T-helper 1 cell (primary cell): ENCODE results near the gene MBP.
"Not testable (repeated sequence)": the region's sequence is repeated elsewhere in the genome, so short reads cannot be mapped to it uniquely, and the experiment has no call there.

Experiments
- DNase-seq, 5 donors: peaks; one replicate each; pipeline ENCODE4 v3.0.0-alpha.2; 2012 to 2020

Gene MBP

GRCh38 chr18:77021478-77021877, 111.1 kb downstream of the MBP start:
- not testable (repeated sequence) for DNase-seq

GRCh38 chr18:77021075-77021474, 111.5 kb downstream of the MBP start:
- no peak for DNase-seq

- DNase-seq, result no peak
Observed at GRCh38 chr18:77020561-77020960, 112.0 kb downstream of the MBP start.

GRCh38 chr18:77019641-77020040, 112.9 kb downstream of the MBP start:
- DNase-seq, result no peak

GRCh38 chr18:77018650-77019049, 113.9 kb downstream of the MBP start:
- not testable (repeated sequence) for DNase-seq

GRCh38 chr18:77017355-77017754, 115.2 kb downstream of the MBP start:
- no peak for DNase-seq

GRCh38 chr18:77016936-77017335, 115.6 kb downstream of the MBP start:
- no peak for DNase-seq

GRCh38 chr18:77015771-77016710, 116.5 kb downstream of the MBP start:
- no peak for DNase-seq

GRCh38 chr18:77015169-77015568, 117.4 kb downstream of the MBP start:
- no peak for DNase-seq

GRCh38 chr18:77014538-77014937, 118.0 kb downstream of the MBP start:
- DNase-seq, result no peak

- no peak for DNase-seq
Observed at GRCh38 chr18:77013811-77014521, 118.6 kb downstream of the MBP start.

- DNase-seq, result no peak
Observed at GRCh38 chr18:77012806-77013541, 119.6 kb downstream of the MBP start.

- DNase-seq, result no peak
Observed at GRCh38 chr18:77012120-77012519, 120.5 kb downstream of the MBP start.

- DNase-seq, result no peak
Observed at GRCh38 chr18:77009675-77010074, 122.9 kb downstream of the MBP start.

GRCh38 chr18:77008576-77009315, 123.8 kb downstream of the MBP start:
- no peak for DNase-seq

GRCh38 chr18:77008006-77008405, 124.6 kb downstream of the MBP start:
- no peak for DNase-seq

GRCh38 chr18:77007251-77007650, 125.3 kb downstream of the MBP start:
- DNase-seq, result no peak

GRCh38 chr18:77006305-77007175, 126.0 kb downstream of the MBP start:
- no peak for DNase-seq

- DNase-seq, result no peak
Observed at GRCh38 chr18:77005651-77006195, 126.9 kb downstream of the MBP start.

GRCh38 chr18:77004555-77005380, 127.8 kb downstream of the MBP start:
- DNase-seq, result peak in 1 of 5 donors; percentile 44
